ENCODE measurements around the gene OR3A2. TPM values are rescaled to one million over a fixed set of nuclear protein-coding genes. Genes with fewer than 3 reads are reported as not detected.
A peak's percentile ranks its signal among the peaks of the same experiment; 100 is the strongest.
"Not testable (repeated sequence)": the region's sequence is repeated elsewhere in the genome, so short reads cannot be mapped to it uniquely, and the experiment has no call there.

The OR3A2 gene
- 1 to 10 TPM in 2 of 3 donors, under 1 TPM in 1; 0.40 to 3.7 (median 2.8) TPM for total RNA-seq

- ATAC-seq (peak in 1 of 2 donors; percentile 93), DNase-seq (no peak)
- peak within 1 kb of the TSS; percentile 84 for H3K4me3 Mint-ChIP-seq
- H3K9me3 Mint-ChIP-seq: no peaks in the 10 kb centered on the region
- H3K4me1 Mint-ChIP-seq (ENCODE audit: low read depth): no peaks in the 10 kb centered on the region
- H3K27me3 Mint-ChIP-seq (ENCODE audit: low read depth): peaks cover 43% of the 10 kb centered on the region
- H3K36me3 Mint-ChIP-seq (ENCODE audit: insufficient read depth): no peaks in the 10 kb centered on the region
These were observed at the start of gene OR3A2 for GRCh38 chr17:3385869-3386816. OR3A2 (minus strand) TSS chr17:3386308.

- Mint-ChIP-seq H3K9me3 (peaks cover 3% of the 10 kb centered on the region), H3K27me3 (ENCODE audit: low read depth) (peaks cover 15% of the 10 kb centered on the region), H3K4me3 (no peak within 1 kb of the TSS), H3K36me3 (ENCODE audit: insufficient read depth) (no peaks in the 10 kb centered on the region), H3K4me1 (ENCODE audit: low read depth) (no peaks in the 10 kb centered on the region)
- ATAC-seq (no peak), DNase-seq (no peak)
These were observed 47.6 kb upstream of the OR3A2 start, which contains the start of gene OR1E2 for GRCh38 chr17:3433741-3434140. OR1E2 (minus strand) TSS chr17:3433841; CDS start chr17:3433841, 0 bp downstream.

DNA sequence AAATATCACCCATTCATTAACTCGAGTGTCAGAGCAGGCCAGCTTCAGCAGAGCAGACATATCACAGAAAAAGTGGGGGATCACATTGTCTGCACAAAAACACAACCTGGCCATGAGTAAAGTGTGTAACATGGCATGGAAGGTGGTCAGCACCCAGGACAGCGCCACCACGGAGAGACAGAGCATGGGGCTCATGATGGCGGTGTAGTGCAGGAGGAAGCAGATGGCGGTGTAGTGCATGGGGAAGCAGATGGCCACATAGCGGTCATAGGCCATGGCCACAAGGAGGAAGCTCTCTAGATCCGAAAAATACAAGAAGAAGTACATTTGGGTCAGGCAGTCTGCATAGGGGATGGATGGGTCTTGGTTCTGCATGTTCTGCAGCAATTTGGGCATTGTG, 47.1 kb upstream of the OR3A2 start:
- not testable (repeated sequence) for H3K9me3 Mint-ChIP-seq; H3K4me3 Mint-ChIP-seq; DNase-seq; ATAC-seq; H3K4me1 Mint-ChIP-seq (ENCODE audit: low read depth); H3K36me3 Mint-ChIP-seq (ENCODE audit: insufficient read depth)
- peaks cover 15% of the 10 kb centered on the region for H3K27me3 Mint-ChIP-seq (ENCODE audit: low read depth)

GRCh38 chr17:3418222-3418621, 32.1 kb upstream of the OR3A2 start:
- peaks cover 20% of the 10 kb centered on the region for H3K27me3 Mint-ChIP-seq (ENCODE audit: low read depth)
- ATAC-seq: no peak
- H3K36me3 Mint-ChIP-seq (ENCODE audit: insufficient read depth): no peaks in the 10 kb centered on the region
- H3K4me3 Mint-ChIP-seq: no peak overlapping the region
- DNase-seq: no peak
- H3K9me3 Mint-ChIP-seq: no peaks in the 10 kb centered on the region
- no peaks in the 10 kb centered on the region for H3K4me1 Mint-ChIP-seq (ENCODE audit: low read depth)

DNA sequence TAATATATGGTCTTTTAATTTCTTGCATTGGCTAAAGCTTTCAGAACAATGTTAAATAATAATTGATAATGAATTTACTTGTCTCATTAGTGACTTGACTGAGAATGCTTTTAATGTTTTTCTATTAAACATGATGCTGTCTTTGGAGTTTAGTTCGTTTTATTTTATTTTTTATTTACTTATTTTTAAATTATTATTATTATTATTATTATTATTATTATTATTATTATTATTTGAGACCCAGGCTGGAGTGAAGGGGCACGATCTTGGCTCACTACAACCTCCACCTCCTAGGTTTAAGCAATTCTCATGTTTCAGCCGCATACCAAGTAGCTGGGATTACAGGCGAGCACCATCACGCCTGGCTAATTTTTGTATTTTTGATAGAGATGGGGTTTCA, 29.5 kb upstream of the OR3A2 start:
- peaks cover 3% of the 10 kb centered on the region for H3K4me1 Mint-ChIP-seq (ENCODE audit: low read depth)
- H3K36me3 Mint-ChIP-seq (ENCODE audit: insufficient read depth): no peaks in the 10 kb centered on the region
- H3K4me3 Mint-ChIP-seq: no peak overlapping the region
- H3K9me3 Mint-ChIP-seq: no peaks in the 10 kb centered on the region
- peaks cover 26% of the 10 kb centered on the region for H3K27me3 Mint-ChIP-seq (ENCODE audit: low read depth)
- no peak for DNase-seq
- ATAC-seq: no peak

DNA sequence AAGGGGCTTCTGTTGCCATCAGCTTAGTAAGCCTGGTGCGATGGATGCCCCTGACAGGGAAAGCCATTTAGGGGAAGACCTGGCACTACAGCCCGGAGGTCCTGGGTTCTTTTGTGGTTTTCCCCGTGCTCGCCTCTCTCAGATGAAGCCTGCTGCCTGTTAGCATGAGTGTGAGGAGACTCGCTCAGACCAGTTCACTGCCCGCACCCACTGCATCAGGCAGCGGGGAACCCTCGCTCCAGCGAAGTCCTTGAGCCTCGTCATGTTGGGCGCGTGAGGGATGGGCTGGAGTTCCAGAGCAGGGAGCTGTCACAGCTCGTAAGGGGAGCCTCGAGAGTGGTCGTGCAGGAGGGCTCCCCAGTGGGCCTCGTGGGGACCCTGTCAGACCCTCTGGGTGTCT, 26.1 kb upstream of the OR3A2 start:
- not testable (repeated sequence) for ATAC-seq; H3K36me3 Mint-ChIP-seq (ENCODE audit: insufficient read depth); H3K4me3 Mint-ChIP-seq; H3K4me1 Mint-ChIP-seq (ENCODE audit: low read depth); DNase-seq
- peaks cover 38% of the 10 kb centered on the region for H3K27me3 Mint-ChIP-seq (ENCODE audit: low read depth)
- peaks cover 11% of the 10 kb centered on the region for H3K9me3 Mint-ChIP-seq

- DNase-seq (no peak), ATAC-seq (no peak)
- H3K9me3 Mint-ChIP-seq: peaks cover 19% of the 10 kb centered on the region
- H3K4me3 Mint-ChIP-seq: no peak within 1 kb of the TSS
- H3K4me1 Mint-ChIP-seq (ENCODE audit: low read depth): peaks cover 3% of the 10 kb centered on the region
- peaks cover 44% of the 10 kb centered on the region for H3K27me3 Mint-ChIP-seq (ENCODE audit: low read depth)
- no peaks in the 10 kb centered on the region for H3K36me3 Mint-ChIP-seq (ENCODE audit: insufficient read depth)
These were observed 25.0 kb upstream of the OR3A2 start, which contains the start of gene OR3A3 for GRCh38 chr17:3411070-3411469. OR3A3 (plus strand) TSS chr17:3411370.

DNA sequence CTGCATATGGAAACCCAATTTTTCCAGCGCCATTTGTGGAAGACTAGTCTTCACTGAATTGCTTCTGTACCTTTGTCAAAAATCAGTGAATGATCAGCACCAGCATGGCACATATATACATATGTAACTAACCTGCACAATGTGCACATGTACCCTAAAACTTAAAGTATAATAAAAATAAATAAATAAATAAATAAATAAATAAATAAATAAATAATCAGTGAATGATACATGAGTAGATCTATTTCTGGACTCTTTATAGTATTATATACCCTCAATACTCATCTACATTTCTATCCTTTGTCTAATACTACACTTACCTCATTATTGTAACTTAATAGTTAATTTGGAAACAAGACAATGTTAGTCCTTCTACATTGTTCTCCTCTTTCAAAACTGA, 17.7 kb upstream of the OR3A2 start:
- not testable (repeated sequence) for DNase-seq, H3K4me3 Mint-ChIP-seq

GRCh38 chr17:3401786-3402185, 15.7 kb upstream of the OR3A2 start:
- ATAC-seq (no peak), DNase-seq (no peak)
- Mint-ChIP-seq H3K36me3 (ENCODE audit: insufficient read depth) (no peaks in the 10 kb centered on the region), H3K4me1 (ENCODE audit: low read depth) (no peaks in the 10 kb centered on the region), H3K27me3 (ENCODE audit: low read depth) (peaks cover 13% of the 10 kb centered on the region), H3K4me3 (no peak overlapping the region), H3K9me3 (peaks cover 7% of the 10 kb centered on the region)

More for the DNA sequence above, 17.7 kb upstream of the OR3A2 start:
- peaks cover 24% of the 10 kb centered on the region for H3K27me3 Mint-ChIP-seq (ENCODE audit: low read depth)
- ATAC-seq; H3K36me3 Mint-ChIP-seq (ENCODE audit: insufficient read depth); H3K4me1 Mint-ChIP-seq (ENCODE audit: low read depth): not testable (repeated sequence)
- peaks cover 19% of the 10 kb centered on the region for H3K9me3 Mint-ChIP-seq

DNA sequence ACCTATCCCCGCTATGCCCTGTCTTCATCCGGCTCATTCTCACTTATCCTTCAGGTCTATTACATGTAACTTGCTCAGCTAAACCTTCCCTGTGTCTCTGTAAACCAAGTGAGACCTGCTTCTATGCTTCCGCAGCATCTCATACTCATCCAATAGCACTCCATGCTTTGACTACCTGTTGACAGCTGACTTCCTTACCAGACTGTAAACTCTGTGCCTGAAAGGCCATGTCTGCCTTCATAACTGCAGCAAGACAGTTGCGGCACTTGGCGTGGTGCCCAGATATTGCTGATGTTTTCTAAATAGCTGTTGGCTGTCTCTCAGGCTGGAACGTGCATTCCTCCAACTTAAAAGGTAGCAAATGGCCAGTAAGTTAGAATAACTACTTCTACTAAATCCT, 13.9 kb upstream of the OR3A2 start:
- Mint-ChIP-seq H3K36me3 (ENCODE audit: insufficient read depth) (no peaks in the 10 kb centered on the region), H3K4me1 (ENCODE audit: low read depth) (no peaks in the 10 kb centered on the region), H3K4me3 (no peak overlapping the region), H3K9me3 (no peaks in the 10 kb centered on the region), H3K27me3 (ENCODE audit: low read depth) (peaks cover 12% of the 10 kb centered on the region)
- no peak for DNase-seq
- no peak for ATAC-seq

GRCh38 chr17:3398310-3398709, 12.2 kb upstream of the OR3A2 start, which contains the start of gene OR1E1:
OR1E1 (minus strand) TSS chr17:3398410; CDS start chr17:3398410, 0 bp downstream.
- Mint-ChIP-seq H3K4me3 (no peak within 1 kb of the TSS), H3K9me3 (no peaks in the 10 kb centered on the region), H3K27me3 (ENCODE audit: low read depth) (peaks cover 18% of the 10 kb centered on the region), H3K4me1 (ENCODE audit: low read depth) (no peaks in the 10 kb centered on the region), H3K36me3 (ENCODE audit: insufficient read depth) (no peaks in the 10 kb centered on the region)
- DNase-seq (no peak), ATAC-seq (no peak)

DNA sequence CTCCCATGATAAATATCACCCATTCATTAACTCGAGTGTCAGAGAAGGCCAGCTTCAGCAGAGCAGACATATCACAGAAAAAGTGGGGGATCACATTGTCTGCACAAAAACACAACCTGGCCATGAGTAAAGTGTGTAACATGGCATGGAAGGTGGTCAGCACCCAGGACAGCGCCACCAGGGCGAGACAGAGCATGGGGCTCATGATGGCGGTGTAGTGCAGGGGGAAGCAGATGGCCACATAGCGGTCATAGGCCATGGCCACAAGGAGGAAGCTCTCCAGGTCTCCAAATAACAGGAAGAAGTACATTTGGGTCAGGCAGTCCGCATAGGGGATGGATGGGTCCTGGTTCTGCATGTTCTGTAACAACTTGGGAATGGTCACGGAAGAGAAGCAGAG, 11.7 kb upstream of the OR3A2 start:
- not testable (repeated sequence) for H3K9me3 Mint-ChIP-seq; H3K4me3 Mint-ChIP-seq; H3K4me1 Mint-ChIP-seq (ENCODE audit: low read depth); DNase-seq; ATAC-seq; H3K36me3 Mint-ChIP-seq (ENCODE audit: insufficient read depth)
- peaks cover 18% of the 10 kb centered on the region for H3K27me3 Mint-ChIP-seq (ENCODE audit: low read depth)

DNA sequence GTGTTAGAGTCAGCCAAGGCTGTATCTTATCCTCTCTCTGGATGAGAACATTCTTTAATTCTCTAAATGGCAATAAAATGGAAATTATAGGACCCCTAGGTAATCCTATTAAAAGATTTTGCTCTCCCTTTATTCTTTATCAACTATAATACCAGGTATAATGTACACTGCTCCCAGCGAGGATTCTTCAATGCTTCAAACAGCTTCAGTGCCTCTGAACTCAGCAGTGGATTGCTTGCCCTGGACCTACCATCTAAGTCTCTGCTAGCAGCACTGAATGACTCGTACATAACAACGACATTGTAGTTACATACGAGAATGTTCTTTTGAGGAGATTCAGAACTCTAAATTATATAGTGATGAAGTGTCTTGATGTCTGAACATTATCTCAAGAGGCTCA, 3.7 kb upstream of the OR3A2 start:
- no peak for ATAC-seq
- H3K4me3 Mint-ChIP-seq: no peak overlapping the region
- no peak for DNase-seq
- H3K36me3 Mint-ChIP-seq (ENCODE audit: insufficient read depth): no peaks in the 10 kb centered on the region
- no peaks in the 10 kb centered on the region for H3K4me1 Mint-ChIP-seq (ENCODE audit: low read depth)
- peaks cover 41% of the 10 kb centered on the region for H3K27me3 Mint-ChIP-seq (ENCODE audit: low read depth)
- H3K9me3 Mint-ChIP-seq: no peaks in the 10 kb centered on the region

DNA sequence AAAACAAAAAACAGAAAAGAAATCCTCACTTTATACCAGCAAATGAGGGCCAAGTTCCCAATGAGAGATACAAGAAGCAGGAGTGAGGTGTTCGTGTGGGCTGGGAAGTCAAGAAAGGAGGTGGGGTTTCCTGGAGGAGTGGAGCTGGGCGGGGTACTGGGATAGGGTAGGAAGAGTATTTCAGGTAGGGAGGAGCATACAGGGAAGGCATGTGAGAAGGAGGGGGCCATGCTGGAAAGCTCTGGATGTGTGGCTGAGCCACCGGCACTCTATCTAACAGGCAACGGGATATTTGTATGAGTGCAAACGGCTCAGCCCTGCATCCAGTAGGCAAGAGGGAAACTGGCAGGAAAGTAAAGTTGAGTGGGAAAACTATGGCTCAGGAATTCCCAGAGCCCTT, 4.2 kb downstream of the OR3A2 start:
- Mint-ChIP-seq H3K27me3 (ENCODE audit: low read depth) (peaks cover 35% of the 10 kb centered on the region), H3K4me3 (no peak overlapping the region), H3K36me3 (ENCODE audit: insufficient read depth) (peaks cover 7% of the 10 kb centered on the region), H3K4me1 (ENCODE audit: low read depth) (no peaks in the 10 kb centered on the region), H3K9me3 (peaks cover under 1% of the 10 kb centered on the region)
- no peak for DNase-seq
- ATAC-seq: no peak

- H3K27me3 Mint-ChIP-seq (ENCODE audit: low read depth): peaks cover 13% of the 10 kb centered on the region
- peaks cover 17% of the 10 kb centered on the region for H3K9me3 Mint-ChIP-seq
- no peaks in the 10 kb centered on the region for H3K4me1 Mint-ChIP-seq (ENCODE audit: low read depth)
- ATAC-seq: no peak
- peaks cover 7% of the 10 kb centered on the region for H3K36me3 Mint-ChIP-seq (ENCODE audit: insufficient read depth)
- DNase-seq: no peak
- H3K4me3 Mint-ChIP-seq: no peak overlapping the region
These were observed 7.8 kb downstream of the OR3A2 start for GRCh38 chr17:3378321-3378720.

Measured in activated T-cell treated with anti-CD3 and anti-CD28 coated beads, Interleukin-2, amount 50 U/mL, for 4 hours (primary cell).